Measurements from ENCODE around the gene SLC16A9.
"Not testable (repeated sequence)": the region's sequence is repeated elsewhere in the genome, so short reads cannot be mapped to it uniquely, and the experiment has no call there.

Gene SLC16A9

DNA sequence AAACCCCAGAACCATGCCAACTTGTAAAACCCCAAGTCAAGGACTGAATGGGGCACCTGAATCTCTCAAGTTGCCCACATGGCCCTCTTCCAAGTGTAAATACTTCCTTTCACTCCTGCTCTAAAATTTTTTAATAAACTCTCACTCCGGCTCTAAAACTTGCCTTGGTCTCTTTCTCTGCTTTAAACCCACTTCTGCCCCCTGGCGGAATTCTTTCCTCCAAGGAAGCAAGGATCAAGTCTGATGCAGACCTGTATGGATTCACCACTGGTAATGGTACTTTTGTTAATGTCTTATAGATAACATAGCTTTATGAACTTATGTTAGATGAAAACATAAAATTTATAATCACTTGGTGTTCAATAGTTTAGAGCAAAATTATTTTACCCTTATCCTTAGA, 33.8 kb downstream of the SLC16A9 start:
- DNase-seq (ENCODE audit: low spot score), result no peak

DNA sequence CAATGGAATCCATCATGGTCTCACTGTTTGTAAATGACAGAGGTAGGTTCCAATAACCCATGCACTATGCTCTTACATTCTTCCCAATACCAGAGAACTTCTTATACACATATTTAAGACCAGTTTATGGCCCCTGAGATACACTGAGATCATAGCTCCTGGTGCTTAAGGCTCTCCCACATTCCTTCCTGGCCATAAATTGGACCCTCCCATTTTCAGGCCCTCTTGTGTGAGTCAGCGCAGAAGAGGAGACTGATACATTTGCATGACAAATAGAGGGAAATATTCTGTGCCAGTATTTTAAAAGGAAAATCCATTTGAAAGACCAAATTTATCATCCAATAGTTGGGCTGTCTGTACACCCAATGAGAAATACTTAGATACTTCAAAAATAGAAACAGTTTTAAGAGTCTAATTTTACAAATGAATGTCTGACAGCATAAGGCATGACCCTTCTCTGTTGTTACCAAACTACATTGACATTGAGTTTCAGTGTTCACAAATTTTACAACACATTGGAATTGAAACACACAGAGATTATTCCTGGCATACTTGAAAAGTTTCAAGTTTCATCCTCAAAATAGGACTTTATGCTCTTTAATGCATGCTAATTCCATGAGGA, 35.3 kb downstream of the SLC16A9 start:
- DNase-seq (ENCODE audit: low spot score), result peak; percentile 36

DNA sequence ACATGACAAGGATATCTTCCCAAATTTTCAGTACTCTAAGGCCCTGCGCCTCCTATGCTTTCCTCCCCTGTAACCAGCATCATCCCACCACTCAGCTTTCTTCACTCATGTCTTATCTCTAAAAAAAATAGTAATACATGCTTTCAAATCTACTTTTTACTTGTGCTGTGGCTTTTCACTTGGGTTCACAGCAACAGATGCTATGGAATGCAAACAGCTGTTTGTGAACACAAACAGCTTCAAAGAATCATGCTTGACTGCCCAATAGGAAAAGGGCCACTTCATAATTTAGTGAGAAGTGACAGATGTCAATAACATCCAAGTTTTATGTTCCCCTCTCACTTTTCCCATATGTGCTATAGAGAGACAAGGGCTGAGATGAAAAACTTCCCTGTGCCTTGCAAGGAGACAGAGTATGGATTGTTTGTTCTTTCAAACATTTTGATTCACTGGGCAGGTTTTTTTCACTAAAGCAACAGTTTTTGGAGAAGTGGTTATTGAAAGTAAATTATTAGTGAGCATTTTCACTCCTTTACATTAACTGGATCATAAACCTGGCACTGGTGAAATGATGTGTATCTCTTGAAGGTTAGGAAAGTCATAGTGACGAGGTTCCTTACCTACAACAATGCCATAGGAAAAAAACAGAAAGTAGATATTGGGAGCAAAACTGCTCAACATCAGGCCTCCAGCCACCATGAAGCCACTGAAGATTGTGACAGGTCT, 37.3 kb downstream of the SLC16A9 start:
- DNase-seq (ENCODE audit: low spot score), result no peak

DNA sequence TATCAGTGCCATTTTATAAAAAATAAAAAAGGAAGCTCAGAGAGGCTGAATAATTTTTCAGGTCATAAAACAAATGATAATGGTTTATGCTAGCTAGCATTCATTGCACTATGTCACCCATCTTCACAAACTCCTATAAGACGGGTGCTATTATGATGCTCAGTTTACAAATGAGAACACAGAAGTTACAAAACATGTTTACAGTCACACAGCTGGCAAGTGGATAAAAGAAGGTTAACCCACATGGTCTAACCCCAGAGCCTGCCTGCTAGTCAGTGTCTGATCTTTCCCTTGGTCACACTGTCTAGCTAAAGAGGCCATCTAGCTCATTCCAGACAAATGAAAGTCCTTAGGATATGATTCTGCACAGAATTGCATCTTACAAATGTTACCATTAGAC, 39.4 kb downstream of the SLC16A9 start:
- no peak for DNase-seq (ENCODE audit: low spot score)

DNA sequence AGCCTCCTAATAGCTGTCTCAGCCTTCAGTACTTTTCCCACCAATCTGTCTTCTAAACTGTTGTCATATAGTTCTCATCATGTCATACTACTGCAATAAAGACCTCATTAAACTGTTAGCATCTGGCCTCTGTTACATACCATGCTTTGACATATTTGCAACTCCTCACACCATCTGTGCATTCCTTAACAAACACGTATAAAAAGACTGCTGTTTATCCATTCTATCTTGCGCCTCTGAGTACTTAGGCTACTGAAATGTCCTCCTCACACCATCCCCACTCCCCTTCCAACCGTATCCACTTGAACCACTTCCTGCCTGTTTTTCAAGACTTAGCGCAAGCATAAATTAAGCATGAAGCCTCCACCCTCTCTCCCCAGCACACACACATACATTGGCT, 41.6 kb downstream of the SLC16A9 start:
- DNase-seq (ENCODE audit: low spot score), result no peak

DNA sequence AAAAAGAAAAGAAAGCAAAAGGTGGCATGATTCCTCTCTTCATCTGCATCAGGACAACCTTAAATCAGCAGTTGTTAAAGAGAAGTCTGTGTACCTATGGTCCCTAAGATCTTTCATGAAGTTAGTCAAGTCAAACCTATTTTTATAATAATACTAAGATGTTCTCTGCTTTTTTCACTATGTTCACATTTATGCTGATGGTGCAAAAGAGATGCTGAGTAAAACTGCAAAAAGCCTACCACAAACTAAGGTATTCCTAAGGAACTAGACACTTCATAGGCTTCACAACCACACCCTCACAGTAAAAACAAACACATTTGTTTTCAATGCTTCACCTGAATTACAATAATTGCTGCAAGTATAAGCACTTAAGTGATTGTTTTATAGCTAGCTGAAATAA, 43.3 kb downstream of the SLC16A9 start:
- no peak for DNase-seq (ENCODE audit: low spot score)

DNA sequence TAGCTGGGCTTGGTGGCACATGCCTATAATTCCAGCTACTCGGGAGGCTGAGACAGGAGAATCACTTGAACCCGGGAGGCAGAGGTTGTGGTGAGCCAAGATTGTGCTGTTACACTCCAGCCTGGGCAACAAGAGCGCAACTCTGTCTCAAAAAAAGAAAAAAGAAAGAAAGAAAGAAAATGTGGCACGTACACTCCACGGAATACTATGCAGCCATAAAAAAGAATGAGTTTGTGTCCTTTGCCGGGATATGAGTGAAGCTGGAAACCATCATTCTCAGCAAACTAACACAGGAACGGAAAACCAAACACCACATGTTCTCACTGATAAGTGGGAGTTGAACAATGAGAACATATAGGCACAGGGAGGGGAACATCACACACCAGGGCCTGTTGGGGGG, 46.4 kb downstream of the SLC16A9 start:
- DNase-seq (ENCODE audit: low spot score), result not testable (repeated sequence)

DNA sequence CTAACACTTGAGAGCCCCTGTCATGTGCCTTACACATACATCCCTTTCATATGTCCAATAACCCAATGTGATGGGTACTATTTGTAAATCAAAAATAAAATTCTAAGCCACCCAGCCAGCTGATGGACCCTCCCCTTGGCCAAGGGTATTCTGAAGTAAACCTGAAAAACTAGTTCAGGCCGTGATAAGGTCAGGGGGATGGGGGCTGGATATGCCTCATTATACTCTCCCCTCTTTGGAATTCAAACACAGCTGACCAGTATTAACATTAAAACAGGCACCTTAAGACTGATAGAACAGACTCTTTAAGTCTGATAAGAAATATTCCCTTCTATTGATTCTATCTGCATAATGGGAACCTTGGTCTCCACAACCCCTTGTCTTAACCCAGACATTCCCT, 51.9 kb downstream of the SLC16A9 start:
- no peak for DNase-seq (ENCODE audit: low spot score)

DNA sequence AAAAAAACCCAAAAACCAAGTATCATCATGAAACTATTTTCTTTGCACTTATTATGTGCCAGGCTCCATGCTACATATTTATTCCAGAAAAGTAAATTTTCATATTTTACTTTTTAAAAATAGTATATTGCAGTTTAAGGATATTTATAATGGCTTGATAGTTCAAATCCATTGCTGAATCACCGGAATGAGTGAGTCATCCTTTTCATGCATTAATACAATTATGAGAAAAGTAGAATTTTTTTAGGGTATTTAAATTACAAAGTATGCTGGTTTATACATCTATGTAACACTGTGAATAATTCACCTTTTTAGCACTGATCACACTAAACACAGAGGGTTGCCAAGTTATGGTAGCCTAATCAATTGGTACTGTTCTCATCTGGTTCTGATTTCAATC, 54.3 kb downstream of the SLC16A9 start:
- no peak for DNase-seq (ENCODE audit: low spot score)

DNA sequence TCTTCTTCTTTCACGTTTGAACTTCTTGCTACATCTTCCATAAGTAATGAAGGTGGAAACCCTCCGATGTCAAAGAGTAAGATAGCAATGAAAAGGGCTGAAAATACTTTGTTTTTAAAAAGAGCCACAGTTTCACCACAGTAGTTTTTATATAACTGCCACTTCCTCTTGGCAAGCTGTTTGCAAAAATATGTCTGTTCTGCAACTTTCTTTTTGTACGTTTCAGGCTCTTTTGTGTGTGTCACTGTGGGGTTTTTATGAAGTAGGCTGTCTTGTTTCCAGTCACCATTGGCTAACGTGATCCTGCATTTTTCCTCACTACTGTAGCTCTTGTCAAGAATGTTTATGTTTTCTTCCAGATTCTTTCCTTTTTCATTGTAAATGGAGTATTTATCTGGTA, 55.6 kb downstream of the SLC16A9 start:
- DNase-seq (ENCODE audit: low spot score), result no peak

DNA sequence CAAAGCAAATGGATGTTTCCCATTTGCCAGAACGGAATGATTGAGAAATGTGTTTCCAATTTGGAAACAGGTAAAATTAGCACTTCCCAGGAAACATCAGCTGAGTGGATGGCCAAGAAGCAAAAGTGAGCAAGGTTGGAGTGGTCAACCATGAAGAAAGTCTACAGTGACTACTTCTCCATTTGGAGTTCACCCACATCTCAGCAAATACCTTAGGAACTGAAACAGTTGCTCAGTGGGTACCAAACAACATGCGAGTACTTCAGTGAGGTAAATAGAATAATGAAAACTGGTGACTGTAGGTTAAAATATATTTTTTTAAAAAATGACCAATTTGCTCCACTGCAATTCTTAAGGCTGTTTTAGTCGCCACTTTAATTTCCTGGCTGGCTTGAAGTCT, 57.7 kb downstream of the SLC16A9 start:
- no peak for DNase-seq (ENCODE audit: low spot score)

DNA sequence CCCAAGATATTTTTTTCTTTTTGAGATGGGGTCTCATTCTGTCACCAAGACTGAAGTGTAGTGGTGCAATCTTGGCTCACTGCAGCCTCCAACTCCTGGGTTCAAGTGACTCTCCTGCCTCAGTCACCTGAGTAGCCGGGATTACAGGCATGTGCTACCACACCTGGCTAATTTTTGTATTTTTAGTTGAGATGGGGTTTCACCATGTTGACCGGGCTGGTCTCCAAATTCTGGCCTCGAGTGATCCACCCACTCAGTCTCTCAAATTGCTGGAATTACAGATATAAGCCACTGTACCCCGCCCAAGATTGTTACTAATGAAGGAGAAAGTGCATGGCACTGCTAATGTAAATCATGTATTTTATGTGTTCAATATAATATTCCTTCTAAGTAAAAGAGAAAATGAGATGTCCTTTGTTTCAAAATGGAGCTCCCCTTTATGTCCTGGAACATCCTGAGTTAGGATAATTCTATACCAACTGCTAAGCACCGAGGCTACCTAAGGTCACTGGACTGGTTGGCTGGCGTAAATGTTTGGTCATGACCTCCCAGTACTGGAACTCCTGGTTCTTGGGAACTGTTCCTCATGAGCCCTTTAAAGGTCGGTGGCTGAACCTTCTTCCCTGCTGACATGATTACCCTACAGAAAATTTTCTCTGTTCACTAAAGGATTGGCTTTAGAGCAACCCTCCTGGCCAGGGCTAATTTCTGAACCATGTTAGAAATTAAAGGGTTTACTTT, 59.9 kb downstream of the SLC16A9 start:
- DNase-seq (ENCODE audit: low spot score), result no peak

DNA sequence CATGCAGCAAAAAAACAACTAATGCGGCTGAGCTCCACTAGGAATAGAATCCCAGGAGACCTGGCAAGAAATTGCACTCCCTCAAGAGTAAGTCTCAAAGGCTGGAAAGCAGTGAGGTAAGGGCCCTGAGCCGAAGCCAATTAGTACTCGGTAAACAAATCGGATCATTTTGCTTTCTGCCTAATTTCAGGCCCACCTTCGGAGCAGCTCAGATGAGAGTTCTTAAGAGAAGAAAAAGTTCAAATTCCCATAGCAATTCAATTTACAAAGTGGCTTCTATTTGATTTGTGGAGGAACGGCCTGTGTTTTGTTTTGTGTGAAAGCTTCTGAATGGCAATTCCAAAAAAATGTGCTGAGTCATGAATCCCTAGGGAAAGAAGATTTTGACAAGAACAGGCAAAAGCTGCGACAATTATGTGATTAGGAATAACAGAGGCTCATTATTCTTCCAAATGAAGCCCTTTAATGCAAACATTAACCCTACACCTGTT, 60.9 kb downstream of the SLC16A9 start:
- peak; percentile 60 for DNase-seq (ENCODE audit: low spot score)

DNA sequence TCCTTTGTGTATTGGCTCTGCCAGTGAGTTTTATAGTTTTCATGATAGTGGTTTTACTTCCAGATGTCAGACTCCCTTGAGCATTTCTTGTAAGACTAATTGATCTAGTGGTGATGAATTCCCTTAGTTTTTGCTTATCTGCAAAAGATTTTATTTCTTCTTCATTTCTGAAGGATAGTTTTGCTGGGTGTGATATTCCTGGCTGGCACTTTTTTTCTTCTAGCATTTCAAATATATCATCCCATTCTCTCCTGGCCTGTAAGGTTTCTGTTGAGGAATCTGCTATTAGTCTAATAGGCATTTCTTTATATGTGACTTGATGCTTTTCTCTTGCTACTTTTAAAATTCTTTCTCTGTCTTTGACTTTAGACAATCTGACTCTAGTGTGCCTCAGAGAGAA, 64.8 kb downstream of the SLC16A9 start:
- DNase-seq (ENCODE audit: low spot score), result no peak

DNA sequence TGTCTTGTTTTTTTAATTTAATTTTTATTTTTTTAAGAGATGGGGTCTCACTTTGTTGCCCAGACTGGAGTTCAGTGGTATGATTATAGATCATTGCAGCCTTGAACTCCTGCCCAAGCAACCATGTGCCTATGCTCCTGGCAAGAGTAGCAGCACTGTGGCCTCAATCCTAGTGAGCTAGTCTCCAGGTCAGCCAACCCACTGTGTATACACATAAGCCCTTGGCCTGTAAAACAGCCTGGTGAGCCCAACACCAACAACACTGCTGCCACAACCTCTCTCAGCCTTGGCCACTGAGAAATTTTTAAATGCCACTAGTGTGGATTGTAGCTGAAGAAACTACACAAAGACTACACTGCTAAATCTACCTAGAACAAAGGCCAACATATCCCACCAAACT, 68.0 kb downstream of the SLC16A9 start:
- DNase-seq (ENCODE audit: low spot score), result not testable (repeated sequence)

DNA sequence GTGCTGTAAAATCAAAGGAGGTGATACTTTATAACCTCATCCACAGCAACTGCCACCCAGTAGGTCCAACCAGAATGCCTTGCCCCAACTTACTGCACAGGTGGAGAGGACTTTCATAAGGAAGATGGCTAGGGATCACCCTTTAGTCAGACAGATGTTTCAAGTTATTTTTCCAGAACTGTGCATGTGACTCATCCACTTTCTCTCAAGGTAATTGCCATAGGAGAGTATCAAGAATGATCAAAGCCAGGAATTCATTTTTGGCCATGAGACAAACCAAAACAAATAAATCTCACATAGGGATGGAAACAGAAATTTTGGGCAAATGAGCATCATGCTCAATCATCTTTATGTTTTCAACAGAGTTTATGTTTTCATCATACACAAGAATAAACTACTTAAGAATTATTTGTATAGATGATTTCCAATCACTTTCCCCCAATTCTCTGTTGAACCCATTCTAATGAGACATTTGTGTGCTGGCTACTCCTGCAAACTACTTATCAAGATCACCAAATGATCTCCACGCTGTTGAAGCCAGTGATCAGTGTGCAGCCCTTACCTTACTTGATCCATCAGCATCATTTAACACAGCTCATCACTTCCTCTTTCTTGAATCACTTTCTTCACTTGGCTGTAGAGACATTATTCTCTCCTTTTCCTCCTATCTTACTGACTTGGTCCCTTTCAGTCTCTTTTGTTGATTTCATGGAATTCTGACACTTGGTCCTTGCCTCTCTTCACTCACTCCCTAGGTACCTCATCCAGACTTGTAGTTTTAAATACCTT, 74.0 kb downstream of the SLC16A9 start:
- DNase-seq (ENCODE audit: low spot score), result no peak

DNA sequence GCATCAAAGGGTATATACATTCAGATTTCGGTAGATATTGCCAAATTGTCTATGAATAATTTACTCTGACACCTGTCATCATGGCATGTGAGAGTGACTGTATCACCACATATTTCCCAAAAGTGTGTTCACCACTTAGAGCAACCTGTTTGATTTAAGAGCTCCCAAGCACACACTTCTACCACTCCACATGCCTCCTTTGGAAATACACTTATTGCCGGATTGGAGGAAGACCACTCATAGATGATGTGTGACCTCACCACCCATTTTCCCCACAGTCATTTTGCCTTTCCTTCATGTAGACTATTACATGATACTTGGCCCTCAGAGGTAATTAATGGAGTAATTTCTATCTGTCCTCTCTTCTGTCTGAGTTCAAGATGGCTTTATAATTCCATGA, 75.5 kb downstream of the SLC16A9 start:
- no peak for DNase-seq (ENCODE audit: low spot score)

DNA sequence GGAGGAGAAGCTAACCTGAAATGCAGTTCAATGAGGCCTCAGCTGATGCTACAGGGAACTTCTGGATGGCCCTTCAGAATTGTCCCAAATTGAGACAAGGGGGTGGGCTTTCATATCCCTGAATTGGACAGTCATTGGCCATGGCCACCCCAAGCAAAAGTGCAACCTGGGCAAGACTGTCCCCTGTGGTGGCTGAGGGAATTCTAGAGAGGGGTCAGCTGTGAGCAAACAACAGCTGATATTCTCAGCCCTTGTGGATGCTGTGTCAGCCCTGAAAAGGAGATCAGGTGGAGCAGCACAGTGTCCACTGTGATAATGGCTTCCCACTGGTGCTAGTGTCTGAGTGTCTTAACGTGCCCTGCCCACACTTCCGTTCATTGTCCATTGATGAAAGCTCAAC, 76.6 kb downstream of the SLC16A9 start:
- no peak for DNase-seq (ENCODE audit: low spot score)

DNA sequence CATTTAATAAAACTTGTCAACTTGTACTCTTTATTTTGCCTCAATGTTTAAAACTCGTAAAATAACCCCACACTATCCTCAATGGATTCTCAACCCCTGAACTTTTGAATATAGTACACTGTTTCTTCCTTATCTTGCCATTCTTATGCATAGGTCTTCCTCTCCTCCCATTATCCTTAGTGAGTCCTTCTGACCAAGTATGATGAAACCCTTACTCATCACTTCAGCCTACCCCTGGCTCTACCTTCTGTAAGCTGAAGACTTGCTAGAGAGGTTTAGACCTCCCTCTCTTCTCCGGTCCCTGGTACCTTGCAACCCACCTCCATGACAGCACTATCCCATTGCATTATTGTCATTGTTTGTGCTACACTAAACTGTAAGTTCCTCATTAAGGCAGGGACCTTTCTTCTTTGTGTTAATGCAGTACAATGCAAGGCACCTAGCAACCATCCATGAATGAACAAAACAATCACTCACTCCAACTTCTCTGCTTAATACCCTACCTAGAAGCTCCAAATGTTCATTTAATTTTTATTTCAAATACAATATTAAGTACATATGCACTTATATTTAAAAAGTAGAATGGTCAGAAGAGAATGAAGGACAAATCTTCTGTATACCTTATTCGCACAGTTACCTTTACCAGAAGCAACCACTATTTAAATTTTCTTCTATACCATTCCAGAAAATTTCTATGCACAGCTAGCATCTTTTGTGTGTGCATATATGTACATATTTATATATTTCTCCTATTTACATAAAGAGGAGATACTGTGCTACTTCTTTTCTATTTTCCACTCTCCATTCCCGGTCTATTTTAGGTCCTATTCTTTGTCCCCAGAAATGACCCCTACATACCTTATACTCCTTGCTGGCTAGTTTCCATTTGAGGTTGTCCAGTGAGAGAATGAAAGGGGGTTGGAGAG, 77.5 kb downstream of the SLC16A9 start:
- no peak for DNase-seq (ENCODE audit: low spot score)

DNA sequence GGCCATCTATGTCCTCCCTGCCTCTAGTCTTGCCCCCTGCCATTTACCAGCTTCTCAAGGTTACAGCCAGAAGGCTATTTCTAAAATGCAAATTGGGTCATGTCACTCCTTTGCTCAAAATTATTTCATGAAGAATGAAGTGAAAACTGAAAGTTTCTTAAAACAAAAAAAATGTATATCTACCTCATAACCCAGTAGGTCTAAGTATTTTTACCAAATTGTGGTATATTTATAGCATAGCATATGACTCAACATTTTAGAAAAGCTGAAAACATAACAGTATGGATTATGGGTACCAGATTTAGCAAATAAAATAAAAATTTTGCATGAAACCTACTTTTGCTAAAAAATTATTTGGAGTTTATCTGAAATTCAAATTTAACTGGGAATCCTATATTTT, 78.4 kb downstream of the SLC16A9 start:
- DNase-seq (ENCODE audit: low spot score), result no peak

DNA sequence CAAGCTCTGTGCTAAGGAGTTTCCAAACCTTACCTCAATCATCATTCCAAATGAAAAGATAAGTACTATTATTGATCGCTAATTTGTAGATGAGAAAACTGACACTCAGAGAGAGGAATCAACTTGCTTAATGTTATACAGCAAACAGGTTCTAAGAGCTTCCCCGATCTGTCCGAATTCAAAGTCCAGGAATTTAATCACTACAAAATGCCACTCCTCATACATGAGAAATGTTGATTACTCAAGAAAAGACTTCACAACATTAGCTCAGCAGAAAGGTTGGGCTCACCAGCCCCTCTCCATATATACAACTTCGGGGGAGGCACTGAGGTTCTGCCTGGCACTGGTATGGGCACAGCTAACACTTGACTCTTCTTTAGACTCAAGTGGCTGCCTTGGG, 80.7 kb downstream of the SLC16A9 start:
- no peak for DNase-seq (ENCODE audit: low spot score)
